GM18873 (cell line): ENCODE results near the gene TMEM39A.

Experiments
- ATAC-seq: cut with Tn5 transposase; IDR thresholded peaks from one replicate; pipeline ENCODE4 v1.9.1; 2021; ENCODE audit warnings: mild to moderate bottlenecking, moderate library complexity, moderate number of reproducible peaks; ENCODE audit not compliant: unreplicated experiment, low FRiP score

The TMEM39A gene

DNA sequence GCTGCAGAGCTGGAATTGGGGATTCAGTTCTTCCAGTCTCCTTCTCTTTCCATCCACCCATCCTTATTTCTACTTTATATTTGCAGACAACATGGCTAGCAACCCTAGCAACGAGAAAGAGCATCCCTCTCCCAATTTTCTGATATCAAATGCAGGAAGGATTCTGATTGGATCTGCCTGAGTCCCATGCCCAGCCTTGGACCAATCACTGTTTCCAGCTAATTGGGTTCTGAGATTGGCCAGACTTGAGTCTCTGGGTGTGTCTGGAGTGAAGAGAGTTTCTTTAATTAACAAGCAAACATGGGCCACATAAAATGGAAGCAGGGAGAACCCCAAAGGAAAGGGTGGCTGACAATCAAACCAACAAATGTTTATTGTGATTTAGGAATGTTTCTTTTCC lies 60.6 kb downstream of the TMEM39A start:
- ATAC-seq, result no peak

DNA sequence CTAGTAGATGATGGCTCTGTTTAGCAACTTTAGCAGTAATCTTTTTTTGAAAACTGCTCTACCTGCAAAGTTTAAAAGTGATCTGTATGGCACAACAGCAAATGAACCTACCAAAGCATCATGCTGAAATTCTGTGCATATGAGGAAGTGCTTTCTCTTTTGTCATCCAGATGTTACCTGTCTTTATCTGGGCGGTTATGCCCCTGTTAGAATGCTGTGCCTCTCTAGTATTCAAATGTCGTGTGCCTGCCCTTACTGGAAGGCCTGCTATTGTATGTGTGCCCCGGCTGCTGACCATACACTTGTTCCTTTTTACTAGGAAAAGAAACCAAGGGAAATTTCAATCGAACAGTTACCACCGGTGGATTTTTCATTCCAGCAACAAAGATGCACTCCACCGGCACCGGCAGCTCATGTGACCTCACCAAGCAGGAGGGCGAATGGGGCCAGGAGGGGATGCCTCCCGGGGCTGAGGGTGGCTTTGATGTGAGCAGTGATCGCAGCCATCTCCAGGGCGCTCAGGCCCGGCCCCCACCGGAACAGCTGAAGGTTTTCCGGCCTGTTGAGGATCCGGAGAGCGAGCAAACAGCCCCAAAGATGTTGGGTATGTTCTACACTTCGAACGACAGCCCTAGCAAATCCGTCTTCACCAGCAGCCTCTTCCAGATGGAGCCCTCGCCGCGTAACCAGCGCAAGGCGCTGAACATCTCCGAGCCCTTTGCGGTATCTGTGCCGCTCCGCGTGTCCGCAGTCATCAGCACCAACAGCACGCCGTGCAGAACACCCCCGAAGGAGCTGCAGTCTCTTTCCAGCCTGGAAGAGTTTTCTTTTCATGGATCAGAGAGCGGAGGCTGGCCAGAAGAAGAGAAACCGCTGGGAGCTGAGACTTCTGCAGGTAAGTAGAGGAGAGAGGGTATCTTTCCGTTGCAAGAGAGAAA lies 61.6 kb downstream of the TMEM39A start:
- ATAC-seq, result peak; percentile 75

GRCh38 chr3:119401069-119401468 lies 62.3 kb downstream of the TMEM39A start:
- peak; percentile 48 for ATAC-seq

GRCh38 chr3:119400466-119400865 lies 62.9 kb downstream of the TMEM39A start:
- ATAC-seq, result no peak

DNA sequence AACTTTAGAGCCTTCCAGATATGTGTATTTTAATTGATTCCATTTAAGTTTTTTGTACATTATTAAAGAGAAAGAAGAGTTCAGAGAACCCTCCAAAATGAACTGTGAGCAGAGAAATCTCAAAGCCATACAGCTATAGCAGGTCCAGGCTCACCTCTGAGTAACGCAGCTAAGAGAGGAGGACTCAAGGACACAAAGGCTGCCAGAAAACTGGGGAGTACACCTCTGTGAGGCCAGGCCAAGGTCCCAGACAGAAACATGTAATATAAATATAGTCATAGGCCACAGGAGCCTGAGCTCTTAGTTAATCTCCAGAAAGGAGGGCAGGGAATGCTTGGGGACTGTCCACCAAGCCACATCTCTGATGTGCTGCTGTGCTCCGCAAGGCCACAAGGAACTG lies 66.5 kb downstream of the TMEM39A start:
- ATAC-seq, result no peak

GRCh38 chr3:119395923-119396358 lies 67.5 kb downstream of the TMEM39A start:
- ATAC-seq, result peak; percentile 59

- ATAC-seq, result no peak
Measured at GRCh38 chr3:119388577-119388976, 74.8 kb downstream of the TMEM39A start.

DNA sequence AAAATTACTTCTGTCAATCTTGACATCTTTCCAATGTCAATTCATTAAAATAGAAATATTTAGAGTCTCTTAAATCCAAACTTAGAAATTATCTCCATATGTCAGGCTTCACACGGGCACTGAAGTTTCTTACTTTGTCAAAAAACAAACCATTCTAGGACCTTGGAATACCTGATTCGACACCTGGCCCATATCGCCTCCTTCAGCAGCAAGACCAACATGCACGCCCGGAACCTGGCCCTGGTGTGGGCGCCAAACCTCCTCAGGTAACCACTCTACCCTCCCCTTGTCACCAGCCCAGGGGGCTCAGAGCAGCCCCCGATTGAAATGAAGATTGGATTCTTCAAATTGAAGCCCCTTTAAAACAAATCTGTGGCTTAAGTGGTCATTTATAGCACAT lies 81.3 kb downstream of the TMEM39A start:
- no peak for ATAC-seq

DNA sequence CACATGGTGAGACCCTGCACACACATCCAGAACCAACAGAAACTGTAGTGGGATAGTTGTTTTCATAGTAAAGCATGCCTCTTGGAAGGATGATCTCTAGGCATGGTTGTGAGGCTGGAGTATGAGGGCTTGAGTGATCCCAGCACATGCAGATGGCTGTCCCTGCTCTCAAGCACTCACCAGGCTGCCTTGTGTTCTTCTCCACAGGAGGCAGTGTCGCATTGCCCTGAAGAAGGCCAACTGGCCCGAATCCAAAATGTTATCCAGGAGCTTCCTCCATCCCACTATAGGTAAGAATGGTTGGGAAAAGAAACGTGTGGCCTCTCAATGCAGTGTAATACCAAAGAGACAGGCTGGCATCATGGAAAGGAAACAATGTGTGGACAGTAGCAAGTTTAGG lies 82.7 kb downstream of the TMEM39A start:
- no peak for ATAC-seq
